GM23338 (cell line): ENCODE results near the gene CASK. TPM values are rescaled to one million over a fixed set of nuclear protein-coding genes. Genes with fewer than 3 reads are reported as not detected.

Source experiments
- ATAC-seq: fragments of 200-7000 bp; cut with Tn5 transposase; 3 replicates; pipeline ENCODE4 v1.9.1; 2020
- DNase-seq: peaks from one replicate; pipeline ENCODE4 v3.0.0-alpha.2; 2015; ENCODE audit warnings: low spot score
- H2AFZ ChIP-seq: fragments of 200-600 bp; sonication (generic); 2 replicates; pipeline ENCODE4 v1.8.0; 2016; ENCODE audit warnings: antibody characterized with exemption, mild to moderate bottlenecking, moderate library complexity
- H3F3A ChIP-seq: fragments of 200-600 bp; sonication (generic); replicated peaks from 2 replicates; pipeline ENCODE4 v1.8.0; 2017; ENCODE audit warnings: antibody characterized with exemption, mixed run types, low read depth
- H3K27ac ChIP-seq: fragments of 200-600 bp; sonication (generic); 2 replicates; pipeline ENCODE4 v1.6.1; 2016; ENCODE audit warnings: low read depth
- H3K27me3 ChIP-seq: fragments of 200-600 bp; sonication (generic); 2 replicates; pipeline ENCODE4 v1.8.0; 2016; ENCODE audit warnings: mild to moderate bottlenecking, mixed run types, moderate library complexity; ENCODE audit not compliant: insufficient read depth
- H3K36me3 ChIP-seq: fragments of 200-600 bp; sonication (generic); 2 replicates; pipeline ENCODE4 v1.8.0; 2016; ENCODE audit warnings: mild to moderate bottlenecking; ENCODE audit not compliant: insufficient read depth
- H3K4me1 ChIP-seq: fragments of 200-600 bp; sonication (generic); 2 replicates; pipeline ENCODE4 v1.8.0; 2016; ENCODE audit warnings: mild to moderate bottlenecking, moderate library complexity; ENCODE audit not compliant: insufficient read depth
- H3K4me2 ChIP-seq: fragments of 200-600 bp; sonication (generic); 2 replicates; pipeline ENCODE4 v1.7.1; 2017; ENCODE audit warnings: mixed run types
- H3K4me3 ChIP-seq: fragments of 200-600 bp; sonication (generic); 2 replicates; pipeline ENCODE4 v1.6.1; 2016; ENCODE audit warnings: mixed run types
- H3K79me2 ChIP-seq: fragments of 200-600 bp; sonication (generic); replicated peaks from 2 replicates; pipeline ENCODE4 v1.8.0; 2017; ENCODE audit warnings: mild to moderate bottlenecking; ENCODE audit not compliant: insufficient read depth
- H3K9me2 ChIP-seq: fragments of 200-600 bp; sonication (generic); 2 replicates; pipeline ENCODE4 v1.8.0; 2017; ENCODE audit not compliant: insufficient read depth
- H4K20me1 ChIP-seq: fragments of 200-600 bp; sonication (generic); replicated peaks from 2 replicates; pipeline ENCODE4 v1.8.0; 2017; ENCODE audit warnings: mild to moderate bottlenecking; ENCODE audit not compliant: insufficient read depth
- H3K27ac Mint-ChIP-seq: 2 replicates; pipeline ENCODE4 v1.8.0; 2020; ENCODE audit warnings: inconsistent platforms, mild to moderate bottlenecking, moderate library complexity, mixed read lengths
- H3K27me3 Mint-ChIP-seq: 3 replicates; pipeline ENCODE4 v1.8.0; 2022; ENCODE audit warnings: low read depth, mild to moderate bottlenecking, moderate library complexity, mixed read lengths, inconsistent platforms; ENCODE audit not compliant: insufficient read depth, poor library complexity
- H3K36me3 Mint-ChIP-seq: 3 replicates; pipeline ENCODE4 v1.8.0; 2021; ENCODE audit warnings: low read depth, mild to moderate bottlenecking, inconsistent platforms, moderate library complexity, mixed read lengths
- H3K4me1 Mint-ChIP-seq: 3 replicates; pipeline ENCODE4 v1.8.0; 2020; ENCODE audit warnings: mild to moderate bottlenecking, inconsistent platforms, mixed read lengths
- H3K4me3 Mint-ChIP-seq: 3 replicates; pipeline ENCODE4 v1.8.0; 2021; ENCODE audit warnings: moderate library complexity, mild to moderate bottlenecking, inconsistent platforms, mixed read lengths
- H3K9me3 Mint-ChIP-seq: 3 replicates; pipeline ENCODE4 v1.8.0; 2020; ENCODE audit warnings: moderate library complexity, mild to moderate bottlenecking, inconsistent platforms, mixed read lengths
- CREB1 ChIP-seq: fragments of 250-450 bp; sonication (Bioruptor Pico); IDR thresholded peaks from 2 replicates; pipeline ENCODE4 v1.5.0; 2020; ENCODE audit warnings: low read depth, mild to moderate bottlenecking, moderate library complexity
- CTCF ChIP-seq, 2 experiments: fragments of 200-600 bp in 1 of 2; sonication (generic) in 1 of 2; conservative IDR thresholded peaks; 2 replicates each; pipeline versions ENCODE4 v1.5.1 to v1.6.1; 2016 to 2017; ENCODE audit warnings: antibody characterized with exemption in 2 of 2, low read depth in 2 of 2, mild to moderate bottlenecking in 2 of 2, moderate library complexity in 1 of 2
- ETS1 ChIP-seq: IDR thresholded peaks from 2 replicates; pipeline ENCODE4 v1.6.1; 2016; ENCODE audit warnings: antibody characterized with exemption
- EZH2 ChIP-seq: fragments of 200-600 bp; sonication (generic); IDR thresholded peaks from one replicate; pipeline ENCODE4 v1.8.0; 2017; ENCODE audit warnings: antibody characterized with exemption, mild to moderate bottlenecking, low read depth; ENCODE audit not compliant: unreplicated experiment
- EZH2phosphoT487 ChIP-seq: fragments of 200-600 bp; sonication (generic); IDR thresholded peaks from one replicate; pipeline ENCODE4 v1.8.1; 2018; ENCODE audit warnings: antibody characterized with exemption; ENCODE audit not compliant: unreplicated experiment
- NANOG ChIP-seq: IDR thresholded peaks from 2 replicates; pipeline ENCODE4 v1.6.1; 2016; ENCODE audit warnings: antibody characterized with exemption, borderline replicate concordance
- REST ChIP-seq: IDR thresholded peaks from one replicate; pipeline ENCODE4 v1.6.1; 2018; ENCODE audit warnings: antibody characterized with exemption; ENCODE audit not compliant: unreplicated experiment
- STAT1 ChIP-seq: IDR thresholded peaks from one replicate; pipeline ENCODE4 v1.6.1; 2016; ENCODE audit warnings: antibody characterized with exemption; ENCODE audit not compliant: unreplicated experiment
- ZNF331 ChIP-seq: fragments of 250-450 bp; sonication (Bioruptor Pico); IDR thresholded peaks from 2 replicates; pipeline ENCODE4 v1.5.0; 2020; ENCODE audit warnings: low read depth, mild to moderate bottlenecking, moderate library complexity
- ZNF462 ChIP-seq: fragments of 250-450 bp; sonication (Bioruptor Pico); IDR thresholded peaks from 2 replicates; pipeline ENCODE4 v1.5.0; 2020; ENCODE audit warnings: mild to moderate bottlenecking, moderate library complexity
- polyA plus RNA-seq: library from polyadenylated mRNA; unstranded; fragments of >200 nt; fragmentation: Nextera tagmentation; extraction: Ambion mirVana; gene quantifications from 2 replicates; pipeline ENCODE4 v1.2.1, GENCODE V29; 2016
- total RNA-seq: library from RNA; depleted of rRNA; stranded (reverse); fragments of >200 nt; shearing (Covaris generic); gene quantifications from 2 replicates; pipeline ENCODE4 v1.2.3, GENCODE V29; 2014

CASK gene
- total and polyA plus RNA-seq, 2 experiments from 2014 or later, result 15.3 to 44.4 TPM

- Histone ChIP-seq H3K36me3 (no peaks in the 10 kb centered on the region), H2AFZ (no peak overlapping the region), H3K79me2 (no peaks in the 10 kb centered on the region), H3K27ac (peak overlapping the region; percentile 84), H3F3A (no peaks in the 10 kb centered on the region), H3K9me2 (no peaks in the 10 kb centered on the region; the same call in 1 of the 2 replicates), H3K27me3 (no peaks in the 10 kb centered on the region), H3K4me2 (0 out of 2 replicates have a peak overlapping the region, but pooled peaks have one; percentile 15), H3K4me1 (peaks cover 22% of the 10 kb centered on the region), H4K20me1 (no peaks in the 10 kb centered on the region), H3K4me3 (no peak overlapping the region)
- ATAC-seq (no peak), DNase-seq (no peak)
- Mint-ChIP-seq H3K4me1 (peaks cover 40% of the 10 kb centered on the region), H3K27me3 (no peaks in the 10 kb centered on the region), H3K4me3 (no peak overlapping the region), H3K27ac (peak overlapping the region; percentile 75), H3K36me3 (peaks cover 18% of the 10 kb centered on the region; the same call in 1 of the 3 replicates), H3K9me3 (no peaks in the 10 kb centered on the region)
- TF ChIP-seq ZNF462, result no peak
- TF ChIP-seq EZH2, result no peak
- no peak for TF ChIP-seq CTCF (conservative IDR thresholded peaks at IDR 0.05; ENCODE audit: low read depth in 2 of 2)
- no peak for TF ChIP-seq ETS1
- TF ChIP-seq ZNF331 (CRISPR knock-in tag), result no peak
- no peak for TF ChIP-seq REST
- no peak for TF ChIP-seq NANOG
- TF ChIP-seq CREB1, result no peak
- TF ChIP-seq STAT1, result no peak
- no peak for TF ChIP-seq EZH2phosphoT487
Observed at GRCh38 chrX:41604177-41604576, 319.2 kb downstream of the CASK start.
